KMS-11 (cell line): ENCODE data around the gene NAV2.

ENCODE experiments used
- H2AFZ ChIP-seq: fragments of 200-600 bp; sonication (generic); 2 replicates; pipeline ENCODE4 v1.6.1; 2016; ENCODE audit warnings: antibody characterized with exemption, mixed run types, low read depth
- H3K27ac ChIP-seq: fragments of 200-600 bp; sonication (generic); 2 replicates; pipeline ENCODE4 v1.6.1; 2016; ENCODE audit warnings: mild to moderate bottlenecking, mixed run types
- H3K27me3 ChIP-seq: fragments of 200-600 bp; sonication (generic); 2 replicates; pipeline ENCODE4 v1.6.1; 2017; ENCODE audit warnings: mild to moderate bottlenecking, low read depth, mixed run types, moderate library complexity; ENCODE audit not compliant: insufficient read depth
- H3K36me3 ChIP-seq: fragments of 200-600 bp; sonication (generic); 2 replicates; pipeline ENCODE4 v1.6.1; 2017; ENCODE audit warnings: mild to moderate bottlenecking, mixed run types; ENCODE audit not compliant: insufficient read depth
- H3K4me1 ChIP-seq: fragments of 200-600 bp; sonication (generic); 2 replicates; pipeline ENCODE4 v1.6.1; 2016; ENCODE audit warnings: mild to moderate bottlenecking, low read depth, mixed run types; ENCODE audit not compliant: poor library complexity, severe bottlenecking
- H3K4me2 ChIP-seq: fragments of 200-600 bp; sonication (generic); 2 replicates; pipeline ENCODE4 v1.7.0; 2016; ENCODE audit warnings: mild to moderate bottlenecking, mixed run types
- H3K4me3 ChIP-seq: fragments of 200-600 bp; sonication (generic); IDR thresholded peaks from 2 replicates; pipeline ENCODE4 v1.6.1; 2017; ENCODE audit warnings: low read depth, low read length, mixed read lengths; ENCODE audit not compliant: insufficient read depth
- H3K79me2 ChIP-seq: fragments of 200-600 bp; sonication (generic); 2 replicates; pipeline ENCODE4 v1.6.1; 2016; ENCODE audit warnings: low read depth, mixed run types; ENCODE audit not compliant: insufficient read depth
- H3K9ac ChIP-seq: fragments of 200-600 bp; sonication (generic); 2 replicates; pipeline ENCODE4 v1.6.1; 2016; ENCODE audit warnings: mild to moderate bottlenecking, mixed run types
- H4K20me1 ChIP-seq: fragments of 200-600 bp; sonication (generic); 2 replicates; pipeline ENCODE4 v1.6.1; 2016; ENCODE audit warnings: mild to moderate bottlenecking, mixed run types; ENCODE audit not compliant: insufficient read depth
- CTCF ChIP-seq: fragments of 200-600 bp; sonication (generic); conservative IDR thresholded peaks from 2 replicates; pipeline ENCODE4 v1.6.1; 2017; ENCODE audit warnings: low read depth, mild to moderate bottlenecking, antibody characterized with exemption, low read length, moderate library complexity, mixed read lengths

Gene NAV2

DNA sequence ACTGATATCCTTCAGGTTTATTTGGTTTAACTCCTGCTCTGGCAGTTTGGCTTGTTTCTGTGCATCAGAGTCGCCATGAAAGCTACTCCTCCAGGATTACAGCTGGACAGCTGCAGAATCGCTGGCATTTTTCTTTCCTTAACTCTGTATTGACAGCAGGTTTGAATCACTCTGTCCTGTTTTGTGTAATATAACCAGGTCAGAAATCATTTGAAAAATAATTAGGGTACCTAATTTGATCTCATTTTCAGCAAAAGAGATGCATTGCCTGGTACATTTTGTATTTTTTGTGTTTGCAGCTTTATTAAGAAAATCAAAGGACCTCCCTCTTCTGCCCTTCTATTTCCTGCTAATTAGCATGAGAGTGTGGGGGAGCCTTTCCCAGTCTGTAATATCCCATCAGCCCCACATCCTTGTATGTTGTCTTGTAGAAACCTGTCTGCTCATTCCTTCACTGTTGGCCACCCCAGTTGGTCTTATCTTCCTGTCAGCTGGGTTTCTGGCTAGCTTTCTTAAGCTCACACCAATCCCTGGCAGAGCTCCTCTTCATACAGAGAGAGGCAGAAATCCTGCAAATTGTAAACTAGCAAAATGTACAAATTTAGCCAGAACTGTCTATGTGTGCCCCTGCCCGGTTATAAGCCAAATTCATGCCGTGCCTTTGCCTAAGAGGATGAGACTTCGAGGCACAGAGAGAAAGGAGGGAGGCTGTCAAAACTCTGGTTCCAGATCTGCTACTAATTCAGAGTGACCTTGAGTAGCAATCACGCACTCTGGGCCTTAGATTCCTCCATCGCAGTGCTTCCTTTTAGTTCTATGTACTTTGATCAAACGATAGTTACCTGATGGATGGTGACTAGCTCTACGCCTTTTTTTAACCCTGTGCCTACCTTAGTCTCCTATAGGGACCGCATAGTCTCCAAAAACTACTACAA, 200.6 kb downstream of the NAV2 start:
- H3K4me3 ChIP-seq = no peak overlapping the region
- no peaks in the 10 kb centered on the region for H4K20me1 ChIP-seq
- H3K27me3 ChIP-seq = no peaks in the 10 kb centered on the region
- TF ChIP-seq CTCF = no peak
- no peak overlapping the region for H2AFZ ChIP-seq
- no peak overlapping the region for H3K27ac ChIP-seq
- H3K36me3 ChIP-seq = no peaks in the 10 kb centered on the region
- no peaks in the 10 kb centered on the region for H3K79me2 ChIP-seq
- no peak overlapping the region for H3K9ac ChIP-seq
- no peaks in the 10 kb centered on the region for H3K4me1 ChIP-seq
- H3K4me2 ChIP-seq = no peak overlapping the region

DNA sequence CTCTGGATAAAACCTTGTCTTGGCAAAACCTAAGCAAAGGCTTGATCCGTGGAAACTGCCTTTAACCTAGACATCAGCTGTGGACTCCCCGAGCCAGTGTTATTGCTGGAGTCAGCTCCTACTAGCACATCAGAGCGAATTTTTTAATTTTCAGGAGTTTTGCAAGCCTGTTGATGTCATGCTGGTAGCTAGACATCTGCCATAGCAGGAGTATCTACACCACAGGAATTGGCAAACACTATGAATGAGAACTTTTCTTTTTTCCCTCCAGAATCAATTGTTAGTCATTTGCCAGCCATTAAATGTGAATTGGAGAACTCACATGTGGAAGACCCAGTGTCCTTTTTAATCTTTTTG, 201.2 kb downstream of the NAV2 start:
- Histone ChIP-seq H3K4me3 (no peak overlapping the region), H3K36me3 (no peaks in the 10 kb centered on the region), H2AFZ (no peak overlapping the region), H3K79me2 (no peaks in the 10 kb centered on the region), H3K4me2 (no peak overlapping the region), H3K27me3 (no peaks in the 10 kb centered on the region), H3K9ac (no peak overlapping the region), H3K27ac (no peak overlapping the region), H4K20me1 (no peaks in the 10 kb centered on the region), H3K4me1 (no peaks in the 10 kb centered on the region)
- TF ChIP-seq CTCF = no peak

- no peaks in the 10 kb centered on the region for H3K27me3 ChIP-seq
- no peaks in the 10 kb centered on the region for H3K36me3 ChIP-seq
- H3K4me3 ChIP-seq = no peak overlapping the region
- no peak for TF ChIP-seq CTCF
- H3K4me1 ChIP-seq = no peaks in the 10 kb centered on the region
- H3K79me2 ChIP-seq = no peaks in the 10 kb centered on the region
- H2AFZ ChIP-seq = no peak overlapping the region
- H4K20me1 ChIP-seq = no peaks in the 10 kb centered on the region
- no peak overlapping the region for H3K27ac ChIP-seq
- no peak overlapping the region for H3K9ac ChIP-seq
- H3K4me2 ChIP-seq = no peak overlapping the region
These were observed 203.2 kb downstream of the NAV2 start for GRCh38 chr11:19915808-19916207.

DNA sequence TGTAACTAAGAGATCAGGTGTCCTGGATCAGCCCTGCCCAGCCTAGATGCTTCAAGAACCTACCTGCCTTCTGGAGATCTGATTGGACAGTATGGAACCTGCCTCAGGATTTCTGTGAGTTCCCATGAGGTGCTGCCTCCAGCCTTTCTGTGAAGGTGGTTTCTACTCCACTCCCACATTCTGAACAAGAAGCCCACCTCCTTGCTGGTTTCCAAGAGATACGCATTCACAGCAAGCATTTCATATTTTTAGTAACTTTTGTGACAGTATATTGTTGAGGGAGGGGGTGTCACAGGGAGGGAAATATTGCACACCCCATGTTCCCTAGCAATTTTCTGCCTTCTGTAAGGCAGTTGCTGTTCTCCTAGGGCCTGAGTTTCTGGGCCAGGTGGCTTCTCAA, 204.4 kb downstream of the NAV2 start:
- no peak overlapping the region for H3K4me2 ChIP-seq
- no peaks in the 10 kb centered on the region for H3K4me1 ChIP-seq
- H3K27ac ChIP-seq = no peak overlapping the region
- H3K79me2 ChIP-seq = no peaks in the 10 kb centered on the region
- H4K20me1 ChIP-seq = no peaks in the 10 kb centered on the region
- H3K27me3 ChIP-seq = no peaks in the 10 kb centered on the region
- H3K4me3 ChIP-seq = no peak overlapping the region
- H3K36me3 ChIP-seq = no peaks in the 10 kb centered on the region
- H2AFZ ChIP-seq = no peak overlapping the region
- no peak overlapping the region for H3K9ac ChIP-seq
- no peak for TF ChIP-seq CTCF
